Thoracic aorta (tissue), 2 donors: ENCODE results near the gene LDB3. TPM values are rescaled to one million over a fixed set of nuclear protein-coding genes. Genes with fewer than 3 reads are reported as not detected.

Experiments used
- ATAC-seq: fragments of 150-250 bp; one replicate; pipeline ENCODE4 v1.8.0; 2017; ENCODE audit warnings: low read depth; ENCODE audit not compliant: insufficient number of reproducible peaks, low FRiP score
- DNase-seq: peaks from one replicate; pipeline ENCODE4 v3.0.0-alpha.2; 2020; ENCODE audit warnings: low spot score
- H3K27ac ChIP-seq, 2 donors: fragments of 200-600 bp; sonication (generic); 1 replicate in 1 of 2; 2 replicates in 1 of 2; pipeline ENCODE4 v1.5.1; 2016; ENCODE audit warnings: mild to moderate bottlenecking in 2 of 2, moderate library complexity in 2 of 2
- H3K27me3 ChIP-seq: fragments of 200-600 bp; sonication (generic); replicated peaks from 2 replicates; pipeline ENCODE4 v1.6.0; 2016; ENCODE audit warnings: mild to moderate bottlenecking; ENCODE audit not compliant: insufficient read depth
- H3K36me3 ChIP-seq: fragments of 200-600 bp; sonication (generic); one replicate; pipeline ENCODE4 v1.5.1; 2016
- H3K4me1 ChIP-seq, 2 donors: fragments of 200-600 bp; sonication (generic); 1 replicate in 1 of 2; 2 replicates in 1 of 2; pipeline versions ENCODE4 v1.5.1 to v1.6.0; 2016; ENCODE audit warnings: low read depth in 2 of 2, mild to moderate bottlenecking in 1 of 2; ENCODE audit not compliant: control insufficient read depth in 1 of 2
- H3K4me3 ChIP-seq: fragments of 200-600 bp; sonication (generic); 2 replicates; pipeline ENCODE4 v1.5.1; 2016; ENCODE audit warnings: mild to moderate bottlenecking
- H3K9me3 ChIP-seq: fragments of 200-600 bp; sonication (generic); 2 replicates; pipeline ENCODE4 v1.5.1; 2016
- CTCF ChIP-seq: fragments of 200-600 bp; sonication (generic); IDR thresholded peaks from one replicate; pipeline ENCODE4 v1.5.1; 2019; ENCODE audit warnings: antibody characterized with exemption
- total RNA-seq, 2 donors: library from RNA; depleted of rRNA; stranded (reverse); fragments of >200 nt; gene quantifications; one replicate each; pipeline versions ENCODE4 v1.1.0 to v1.2.3, GENCODE V29; 2016

Gene LDB3
- total RNA-seq, 2 donors from 2014 or later, result 59.5 to 63.8 TPM

- Histone ChIP-seq H3K4me1 (no peaks in the 10 kb centered on the region), H3K27me3 (no peaks in the 10 kb centered on the region), H3K4me3 (no peak overlapping the region), H3K27ac (peak overlapping the region; percentile 28 to 49), H3K9me3 (no peaks in the 10 kb centered on the region), H3K36me3 (peaks cover 52% of the 10 kb centered on the region)
- TF ChIP-seq CTCF, result no peak
- ATAC-seq (no peak), DNase-seq (no peak)
These were observed 31.2 kb downstream of the LDB3 start for GRCh38 chr10:86699541-86699940.

GRCh38 chr10:86699991-86700840, 31.9 kb downstream of the LDB3 start:
- Histone ChIP-seq H3K4me3 (no peak overlapping the region), H3K36me3 (peaks cover 49% of the 10 kb centered on the region), H3K9me3 (no peaks in the 10 kb centered on the region), H3K4me1 (no peaks in the 10 kb centered on the region), H3K27me3 (no peaks in the 10 kb centered on the region), H3K27ac (peak overlapping the region; percentile 28 to 49)
- no peak for TF ChIP-seq CTCF
- DNase-seq (no peak), ATAC-seq (no peak)

GRCh38 chr10:86700851-86701617, 32.7 kb downstream of the LDB3 start:
- no peaks in the 10 kb centered on the region for H3K4me1 ChIP-seq
- no peak for DNase-seq
- peaks cover 44% of the 10 kb centered on the region for H3K36me3 ChIP-seq
- no peak for TF ChIP-seq CTCF
- ATAC-seq, result no peak
- no peaks in the 10 kb centered on the region for H3K27me3 ChIP-seq
- H3K27ac ChIP-seq, result peak overlapping the region in 1 of 2 donors; percentile 19
- no peak overlapping the region for H3K4me3 ChIP-seq
- no peaks in the 10 kb centered on the region for H3K9me3 ChIP-seq

- Histone ChIP-seq H3K9me3 (no peaks in the 10 kb centered on the region), H3K4me1 (no peaks in the 10 kb centered on the region), H3K4me3 (no peak overlapping the region), H3K27me3 (no peaks in the 10 kb centered on the region), H3K27ac (no peak overlapping the region), H3K36me3 (peaks cover 52% of the 10 kb centered on the region)
- ATAC-seq (no peak), DNase-seq (no peak)
- TF ChIP-seq CTCF, result no peak
These were observed 34.9 kb downstream of the LDB3 start for GRCh38 chr10:86703176-86703575.

- no peak for DNase-seq
- peaks cover 48% of the 10 kb centered on the region for H3K36me3 ChIP-seq
- H3K27ac ChIP-seq, result no peak overlapping the region
- no peak overlapping the region for H3K4me3 ChIP-seq
- H3K27me3 ChIP-seq, result no peaks in the 10 kb centered on the region
- no peak for TF ChIP-seq CTCF
- H3K9me3 ChIP-seq, result no peaks in the 10 kb centered on the region
- ATAC-seq, result no peak
- peaks cover 0 to 2% of the 10 kb centered on the region in 2 donors for H3K4me1 ChIP-seq
These were observed 36.8 kb downstream of the LDB3 start for GRCh38 chr10:86705139-86705538.
